ENCODE measurements around the gene RAD9A.

Gene RAD9A

DNA sequence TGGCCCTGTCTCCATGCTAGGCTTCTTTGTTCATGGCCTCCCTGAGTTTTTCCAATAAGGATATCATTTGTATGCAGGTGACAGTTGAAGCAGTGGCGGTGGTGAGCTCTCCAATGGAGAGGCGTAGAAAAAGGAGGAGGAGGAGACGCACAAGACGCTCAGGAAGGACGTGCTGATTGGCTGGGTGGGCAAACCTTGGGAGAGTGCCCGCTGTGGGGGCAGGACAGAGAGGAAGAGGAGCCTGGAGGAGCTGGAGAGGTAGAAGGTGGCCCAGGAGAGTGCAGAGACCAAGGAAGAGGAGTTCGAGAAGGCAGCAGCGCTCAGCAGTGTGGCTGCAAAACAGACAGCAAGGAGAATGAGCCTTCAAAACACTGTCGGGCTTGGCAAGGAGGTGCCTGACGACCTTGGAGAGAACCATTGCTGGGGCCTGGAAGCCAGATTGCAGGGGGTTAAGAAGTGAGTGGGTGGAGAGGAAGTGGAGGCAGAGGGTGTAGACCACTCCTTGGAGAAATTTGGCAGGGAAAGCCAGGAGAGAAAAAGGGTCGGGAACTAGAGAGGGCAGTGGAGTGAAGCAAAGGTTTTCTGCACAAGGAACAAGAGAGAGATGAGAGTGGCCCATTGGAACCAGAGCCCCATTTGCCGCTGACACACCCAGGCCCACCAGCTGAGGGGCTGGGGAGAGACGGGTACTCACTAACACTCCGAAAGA lies 25.9 kb upstream of the RAD9A start:
- H4K8ac ChIP-seq (ENCODE audit: low read length), result no peak overlapping the region
- H2AK5ac ChIP-seq (ENCODE audit: low read length, severe bottlenecking), result no peak overlapping the region
- H2AFZ ChIP-seq (ENCODE audit: low read depth, low read length), result no peak overlapping the region
- H3K9ac ChIP-seq (ENCODE audit: low read length), result peak overlapping the region; percentile 41
- no peak overlapping the region for H4K91ac ChIP-seq (ENCODE audit: low read length)
- H3K79me1 ChIP-seq (replicated peaks; ENCODE audit: low read length, poor library complexity, severe bottlenecking), result peaks cover 22% of the 10 kb centered on the region
- H2BK12ac ChIP-seq (ENCODE audit: low read length in 2 of 2), result no peak overlapping the region
- H3K27ac ChIP-seq (ENCODE audit: low read length, poor library complexity, severe bottlenecking), result no peak overlapping the region
- no peak overlapping the region for H2BK15ac ChIP-seq (ENCODE audit: low read depth, poor library complexity, severe bottlenecking)
- H3K27me3 ChIP-seq (ENCODE audit: control insufficient read depth in 1 of 2, insufficient read depth in 1 of 2, low read length in 2 of 2), result no peaks in the 10 kb centered on the region
- no peak overlapping the region for H2BK120ac ChIP-seq (ENCODE audit: low read depth, low read length)
- no peak overlapping the region for H3K18ac ChIP-seq (ENCODE audit: low read depth in 1 of 2, low read length in 2 of 2)
- H3K23ac ChIP-seq (ENCODE audit: low read length in 2 of 2), result no peak overlapping the region
- 81% methylated on average over 14 of the region's 14 CpGs for WGBS
- H3K4me1 ChIP-seq (ENCODE audit: control insufficient read depth, insufficient read depth, low read depth, low read length), result peaks cover 49% of the 10 kb centered on the region
- DNase-seq, result no peak
- H3K4ac ChIP-seq (ENCODE audit: low read depth in 1 of 2, low read length in 2 of 2), result no peak overlapping the region
- no peak overlapping the region for H3K4me2 ChIP-seq (ENCODE audit: low read length, poor library complexity, severe bottlenecking)
- H3K9me3 ChIP-seq (ENCODE audit: control insufficient read depth, low read length), result no peaks in the 10 kb centered on the region
- H3K36me3 ChIP-seq (ENCODE audit: control insufficient read depth in 1 of 2, insufficient read depth in 2 of 2, low read depth in 1 of 2, low read length in 2 of 2), result peaks cover 43 to 55% of the 10 kb centered on the region in 2 experiments
- H3K14ac ChIP-seq (ENCODE audit: low read length in 2 of 2), result no peak overlapping the region
- H2BK5ac ChIP-seq (ENCODE audit: low read depth, low read length, poor library complexity, severe bottlenecking), result no peak overlapping the region
- peak overlapping the region in 1 of 2 experiments; percentile 32 for H3K4me3 ChIP-seq (ENCODE audit: insufficient read depth in 1 of 2, low read depth in 1 of 2, low read length in 2 of 2)

DNA sequence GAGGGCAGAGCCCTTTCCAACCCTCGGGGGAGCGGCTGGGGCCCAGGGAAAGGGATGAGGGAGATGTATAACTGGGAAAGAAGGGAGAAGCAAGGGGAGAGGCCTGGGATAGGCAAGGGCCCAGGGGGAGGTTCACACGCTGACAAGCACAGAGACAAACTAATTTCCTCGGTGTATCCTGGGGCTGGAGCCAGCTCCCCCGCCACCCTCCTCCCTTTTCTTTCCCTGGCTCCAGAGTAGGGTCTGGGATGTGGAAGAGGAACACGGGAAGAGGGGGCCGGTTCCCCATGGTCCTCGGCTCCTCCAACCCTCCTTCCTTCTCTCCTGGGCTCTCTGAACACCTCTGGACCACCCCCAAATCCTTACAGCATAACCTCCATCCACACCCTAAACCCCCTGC lies 25.2 kb upstream of the RAD9A start:
- H3K4me1 ChIP-seq (ENCODE audit: control insufficient read depth, insufficient read depth, low read depth, low read length), result peaks cover 56% of the 10 kb centered on the region
- H2BK12ac ChIP-seq (ENCODE audit: low read length in 2 of 2), result no peak overlapping the region
- 76% methylated on average over 6 of the region's 8 CpGs for whole genome bisulfite sequencing
- H3K14ac ChIP-seq (ENCODE audit: low read length in 2 of 2), result no peak overlapping the region
- no peak overlapping the region for H3K4ac ChIP-seq (ENCODE audit: low read depth in 1 of 2, low read length in 2 of 2)
- no peak overlapping the region for H3K18ac ChIP-seq (ENCODE audit: low read depth in 1 of 2, low read length in 2 of 2)
- H3K9ac ChIP-seq (ENCODE audit: low read length), result peak overlapping the region; percentile 41
- no peak overlapping the region for H2BK5ac ChIP-seq (ENCODE audit: low read depth, low read length, poor library complexity, severe bottlenecking)
- H3K23ac ChIP-seq (ENCODE audit: low read length in 2 of 2), result no peak overlapping the region
- H2BK120ac ChIP-seq (ENCODE audit: low read depth, low read length), result no peak overlapping the region
- no peak for DNase-seq
- no peak overlapping the region for H2BK15ac ChIP-seq (ENCODE audit: low read depth, poor library complexity, severe bottlenecking)
- H4K8ac ChIP-seq (ENCODE audit: low read length), result no peak overlapping the region
- peaks cover 18% of the 10 kb centered on the region for H3K79me1 ChIP-seq (replicated peaks; ENCODE audit: low read length, poor library complexity, severe bottlenecking)
- H4K91ac ChIP-seq (ENCODE audit: low read length), result no peak overlapping the region
- H3K36me3 ChIP-seq (ENCODE audit: control insufficient read depth in 1 of 2, insufficient read depth in 2 of 2, low read depth in 1 of 2, low read length in 2 of 2), result peaks cover 39 to 56% of the 10 kb centered on the region in 2 experiments
- no peak overlapping the region for H2AFZ ChIP-seq (ENCODE audit: low read depth, low read length)
- H2AK5ac ChIP-seq (ENCODE audit: low read length, severe bottlenecking), result no peak overlapping the region
- H3K4me2 ChIP-seq (ENCODE audit: low read length, poor library complexity, severe bottlenecking), result no peak overlapping the region
- H3K9me3 ChIP-seq (ENCODE audit: control insufficient read depth, low read length), result no peaks in the 10 kb centered on the region
- H3K27me3 ChIP-seq (ENCODE audit: control insufficient read depth in 1 of 2, insufficient read depth in 1 of 2, low read length in 2 of 2), result no peaks in the 10 kb centered on the region
- H3K4me3 ChIP-seq (ENCODE audit: insufficient read depth in 1 of 2, low read depth in 1 of 2, low read length in 2 of 2), result peak overlapping the region in 1 of 2 experiments; percentile 32
- H3K27ac ChIP-seq (ENCODE audit: low read length, poor library complexity, severe bottlenecking), result no peak overlapping the region

DNA sequence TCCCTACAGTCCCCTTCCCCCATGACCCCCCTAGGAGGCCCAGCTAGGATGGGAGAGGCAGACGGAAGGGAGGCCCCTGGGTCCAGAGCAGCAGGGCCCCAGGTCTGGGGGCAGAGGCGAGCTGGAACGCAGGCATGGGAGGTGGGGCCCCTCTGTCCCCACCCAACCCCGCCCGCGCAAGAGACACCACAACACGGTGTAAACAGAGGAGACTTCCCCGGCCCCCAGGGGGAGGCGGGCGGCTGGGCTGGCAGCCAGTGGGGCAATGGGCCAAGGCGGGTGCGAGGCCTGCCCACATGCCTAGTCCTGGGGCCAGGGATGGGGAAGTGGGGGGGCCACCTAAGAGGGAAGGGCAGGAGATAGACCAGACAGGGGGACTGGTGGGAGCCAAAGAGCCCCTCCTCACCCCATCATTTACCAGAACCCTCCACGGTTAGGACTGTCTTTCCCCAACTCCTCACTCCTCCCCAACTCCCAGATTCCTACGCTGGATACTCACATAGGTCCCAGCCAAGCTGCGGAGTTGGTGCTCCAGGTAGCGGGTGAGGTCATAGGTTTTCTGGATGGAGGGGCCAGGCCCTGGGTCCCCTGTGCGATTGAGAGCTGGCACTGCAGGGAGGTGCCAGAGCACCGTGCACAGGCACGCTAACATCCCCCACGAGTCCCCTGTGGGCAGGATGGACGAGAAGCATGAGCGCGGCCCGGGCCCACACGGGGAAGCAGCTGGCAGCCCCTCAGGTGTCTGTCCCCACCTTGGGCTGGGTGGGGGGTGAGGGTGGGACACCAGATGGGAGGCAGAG lies 24.6 kb upstream of the RAD9A start:
- H3K4ac ChIP-seq (ENCODE audit: low read depth in 1 of 2, low read length in 2 of 2), result no peak overlapping the region
- peaks cover 62% of the 10 kb centered on the region for H3K4me1 ChIP-seq (ENCODE audit: control insufficient read depth, insufficient read depth, low read depth, low read length)
- H2BK5ac ChIP-seq (ENCODE audit: low read depth, low read length, poor library complexity, severe bottlenecking), result no peak overlapping the region
- H3K9me3 ChIP-seq (ENCODE audit: control insufficient read depth, low read length), result no peaks in the 10 kb centered on the region
- no peak overlapping the region for H3K4me2 ChIP-seq (ENCODE audit: low read length, poor library complexity, severe bottlenecking)
- no peak overlapping the region for H3K27ac ChIP-seq (ENCODE audit: low read length, poor library complexity, severe bottlenecking)
- H2BK120ac ChIP-seq (ENCODE audit: low read depth, low read length), result no peak overlapping the region
- H3K27me3 ChIP-seq (ENCODE audit: control insufficient read depth in 1 of 2, insufficient read depth in 1 of 2, low read length in 2 of 2), result no peaks in the 10 kb centered on the region
- 92% methylated on average over 23 of the region's 25 CpGs for WGBS
- no peak overlapping the region for H4K8ac ChIP-seq (ENCODE audit: low read length)
- H2BK12ac ChIP-seq (ENCODE audit: low read length in 2 of 2), result no peak overlapping the region
- H3K9ac ChIP-seq (ENCODE audit: low read length), result peak overlapping the region; percentile 41
- H4K91ac ChIP-seq (ENCODE audit: low read length), result no peak overlapping the region
- H3K23ac ChIP-seq (ENCODE audit: low read length in 2 of 2), result no peak overlapping the region
- H3K79me1 ChIP-seq (replicated peaks; ENCODE audit: low read length, poor library complexity, severe bottlenecking), result peaks cover 14% of the 10 kb centered on the region
- H2AK5ac ChIP-seq (ENCODE audit: low read length, severe bottlenecking), result no peak overlapping the region
- H3K36me3 ChIP-seq (ENCODE audit: control insufficient read depth in 1 of 2, insufficient read depth in 2 of 2, low read depth in 1 of 2, low read length in 2 of 2), result peaks cover 34 to 60% of the 10 kb centered on the region in 2 experiments
- no peak overlapping the region for H3K18ac ChIP-seq (ENCODE audit: low read depth in 1 of 2, low read length in 2 of 2)
- DNase-seq, result no peak
- peak overlapping the region in 1 of 2 experiments; percentile 32 for H3K4me3 ChIP-seq (ENCODE audit: insufficient read depth in 1 of 2, low read depth in 1 of 2, low read length in 2 of 2)
- no peak overlapping the region for H2BK15ac ChIP-seq (ENCODE audit: low read depth, poor library complexity, severe bottlenecking)
- no peak overlapping the region for H3K14ac ChIP-seq (ENCODE audit: low read length in 2 of 2)
- H2AFZ ChIP-seq (ENCODE audit: low read depth, low read length), result no peak overlapping the region

DNA sequence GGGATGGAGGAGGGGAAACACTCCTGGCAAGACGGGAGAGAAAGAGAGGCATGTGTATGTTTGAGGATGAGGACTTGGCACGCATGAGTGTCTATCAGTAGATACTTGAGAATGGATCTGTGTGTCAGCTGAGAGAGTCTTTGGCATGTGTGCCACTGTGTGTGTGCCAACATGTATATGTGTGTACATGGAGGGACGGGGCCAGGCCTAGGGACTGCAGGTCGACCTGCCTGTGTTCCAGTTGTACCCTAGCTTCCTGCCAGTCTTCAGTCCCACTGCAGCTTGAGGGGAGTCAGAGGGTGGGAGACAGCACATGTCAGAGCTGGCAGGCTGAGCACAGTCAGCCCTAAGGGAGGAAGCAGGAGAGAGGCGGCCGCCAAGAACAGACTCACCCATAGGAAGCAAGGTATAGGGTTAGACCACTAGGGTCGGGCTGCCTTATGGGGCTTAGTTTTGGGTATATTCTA lies 24.0 kb upstream of the RAD9A start:
- no peak overlapping the region for H3K27ac ChIP-seq (ENCODE audit: low read length, poor library complexity, severe bottlenecking)
- H3K79me1 ChIP-seq (replicated peaks; ENCODE audit: low read length, poor library complexity, severe bottlenecking), result peaks cover 12% of the 10 kb centered on the region
- no peak overlapping the region for H3K23ac ChIP-seq (ENCODE audit: low read length in 2 of 2)
- H3K4me3 ChIP-seq (ENCODE audit: insufficient read depth in 1 of 2, low read depth in 1 of 2, low read length in 2 of 2), result no peak overlapping the region
- no peak overlapping the region for H3K4ac ChIP-seq (ENCODE audit: low read depth in 1 of 2, low read length in 2 of 2)
- no peak for DNase-seq
- H3K36me3 ChIP-seq (ENCODE audit: control insufficient read depth in 1 of 2, insufficient read depth in 2 of 2, low read depth in 1 of 2, low read length in 2 of 2), result peaks cover 27 to 58% of the 10 kb centered on the region in 2 experiments
- 92% methylated on average over 7 of the region's 7 CpGs for WGBS
- H3K14ac ChIP-seq (ENCODE audit: low read length in 2 of 2), result no peak overlapping the region
- H3K9ac ChIP-seq (ENCODE audit: low read length), result no peak overlapping the region
- H4K8ac ChIP-seq (ENCODE audit: low read length), result no peak overlapping the region
- no peak overlapping the region for H2BK120ac ChIP-seq (ENCODE audit: low read depth, low read length)
- no peak overlapping the region for H2BK5ac ChIP-seq (ENCODE audit: low read depth, low read length, poor library complexity, severe bottlenecking)
- no peak overlapping the region for H3K4me2 ChIP-seq (ENCODE audit: low read length, poor library complexity, severe bottlenecking)
- no peaks in the 10 kb centered on the region for H3K9me3 ChIP-seq (ENCODE audit: control insufficient read depth, low read length)
- H2AK5ac ChIP-seq (ENCODE audit: low read length, severe bottlenecking), result no peak overlapping the region
- H2BK15ac ChIP-seq (ENCODE audit: low read depth, poor library complexity, severe bottlenecking), result no peak overlapping the region
- H3K27me3 ChIP-seq (ENCODE audit: control insufficient read depth in 1 of 2, insufficient read depth in 1 of 2, low read length in 2 of 2), result no peaks in the 10 kb centered on the region
- H2BK12ac ChIP-seq (ENCODE audit: low read length in 2 of 2), result peak overlapping the region; percentile 2 to 44
- H3K4me1 ChIP-seq (ENCODE audit: control insufficient read depth, insufficient read depth, low read depth, low read length), result peaks cover 62% of the 10 kb centered on the region
- H2AFZ ChIP-seq (ENCODE audit: low read depth, low read length), result no peak overlapping the region
- no peak overlapping the region for H3K18ac ChIP-seq (ENCODE audit: low read depth in 1 of 2, low read length in 2 of 2)
- no peak overlapping the region for H4K91ac ChIP-seq (ENCODE audit: low read length)
